H1 (cell line): ENCODE measurements around the gene MYH13.

Source experiments
- POLR2AphosphoS5 ChIP-seq: IDR thresholded peaks from 2 replicates; pipeline ENCODE4 v1.6.1; 2011; ENCODE audit warnings: low read depth, low read length
- RAD21 ChIP-seq, 2 experiments: IDR thresholded peaks in 1 of 2; conservative IDR thresholded peaks in 1 of 2; 2 replicates each; pipeline ENCODE4 v1.6.1; 2011; ENCODE audit warnings: low read depth in 2 of 2, low read length in 2 of 2, improper control_type of control experiment in 1 of 2, inconsistent platforms in 1 of 2, mild to moderate bottlenecking in 1 of 2, moderate library complexity in 1 of 2
- SIRT6 ChIP-seq: IDR thresholded peaks from one replicate; pipeline ENCODE4 v1.7.1; 2012; ENCODE audit warnings: low read length, inconsistent platforms
- SIX5 ChIP-seq: IDR thresholded peaks from 2 replicates; pipeline ENCODE4 v1.6.1; 2011; ENCODE audit warnings: mild to moderate bottlenecking, low read depth, low read length
- SUZ12 ChIP-seq: fragments of 200-600 bp; sonication (generic); IDR thresholded peaks from 2 replicates; pipeline ENCODE4 v1.6.1; 2012; ENCODE audit warnings: mild to moderate bottlenecking, inconsistent platforms, low read length, moderate library complexity, mixed read lengths
- ZNF274 ChIP-seq: IDR thresholded peaks from 2 replicates; pipeline ENCODE4 v1.7.0; 2012; ENCODE audit warnings: low read length, borderline replicate concordance; ENCODE audit errors: extremely low read depth

GRCh38 chr17:10264051-10264450 lies 108.8 kb downstream of the MYH13 start:
- TF ChIP-seq ZNF274 = no peak
- TF ChIP-seq SUZ12 = no peak
- TF ChIP-seq RAD21 (IDR thresholded peaks at IDR 0.05 in 1 of 2, conservative IDR thresholded peaks at IDR 0.05 in 1 of 2; ENCODE audit: low read depth in 2 of 2, low read length in 2 of 2) = no peak
- no peak for TF ChIP-seq SIX5
- TF ChIP-seq SIRT6 = no peak
- TF ChIP-seq POLR2AphosphoS5 = no peak
